ENCODE results near the gene VTI1B. TPM values are rescaled to one million over a fixed set of nuclear protein-coding genes. Genes with fewer than 3 reads are reported as not detected.

The VTI1B gene
- total RNA-seq, 1 donor from 2014 or later, result 20.4 TPM

Small RNA genes lying within 50 kb of the gene (small RNA-seq; reads per million reads assigned to genes)
- not detected for gene AL132640.3
- gene RF00019, result not detected
- gene RN7SL369P, result not detected
- gene RNA5SP386, result not detected

Other genes with a start within 250 kb of the VTI1B start
- 0.52 TPM for gene TMEM229B, start 185.9 kb downstream of the VTI1B start, total RNA-seq
- 1.6 TPM for gene PLEKHH1, start 141.3 kb downstream of the VTI1B start, total RNA-seq
- gene PIGH, start 74.4 kb downstream of the VTI1B start, total RNA-seq, result 18.3 TPM
- gene ARG2, start 54.7 kb downstream of the VTI1B start, total RNA-seq, result 1.0 TPM
- 35.5 TPM for gene RDH11, start 21.1 kb upstream of the VTI1B start, total RNA-seq
- gene RDH12, start 27.3 kb upstream of the VTI1B start, total RNA-seq, result 0.52 TPM
- 21.9 TPM for gene ZFYVE26, start 142.0 kb upstream of the VTI1B start, total RNA-seq
- 38.6 TPM for gene RAD51B, start 145.1 kb upstream of the VTI1B start, total RNA-seq

All from skeletal muscle tissue (tissue), 2 donors.